HuH-7.5 (cell line): ENCODE data around the gene HOXB1.
"Not testable (repeated sequence)": the region's sequence is repeated elsewhere in the genome, so short reads cannot be mapped to it uniquely, and the experiment has no call there.

Experiments used
- DNase-seq: peaks from one replicate; pipeline ENCODE4 v3.0.0; 2011; ENCODE audit warnings: low spot score

Gene HOXB1

GRCh38 chr17:48543107-48543853 lies 12.5 kb upstream of the HOXB1 start:
- DNase-seq = no peak

- no peak for DNase-seq
Measured at GRCh38 chr17:48542698-48543106, 11.9 kb upstream of the HOXB1 start.

- no peak for DNase-seq
Measured at GRCh38 chr17:48542114-48542656, 11.4 kb upstream of the HOXB1 start.

GRCh38 chr17:48541577-48542113 lies 10.8 kb upstream of the HOXB1 start:
- DNase-seq = no peak

- DNase-seq = no peak
Measured at GRCh38 chr17:48541036-48541576, 10.3 kb upstream of the HOXB1 start.

GRCh38 chr17:48540213-48540612 lies 9.4 kb upstream of the HOXB1 start:
- no peak for DNase-seq

GRCh38 chr17:48539177-48539576 lies 8.4 kb upstream of the HOXB1 start:
- no peak for DNase-seq

GRCh38 chr17:48537316-48537715 lies 6.5 kb upstream of the HOXB1 start:
- DNase-seq = no peak

- not testable (repeated sequence) for DNase-seq
Measured at GRCh38 chr17:48535793-48536559, 5.2 kb upstream of the HOXB1 start.

- DNase-seq = no peak
Measured at GRCh38 chr17:48532261-48532660, 1.4 kb upstream of the HOXB1 start.

- no peak for DNase-seq
Measured at GRCh38 chr17:48530208-48530886, 464 bp downstream of the HOXB1 start.

GRCh38 chr17:48529683-48530009 lies 1.2 kb downstream of the HOXB1 start:
- no peak for DNase-seq

- no peak for DNase-seq
Measured at GRCh38 chr17:48528936-48529682, 1.7 kb downstream of the HOXB1 start.

GRCh38 chr17:48528153-48528935 lies 2.5 kb downstream of the HOXB1 start:
- no peak for DNase-seq

- DNase-seq = no peak
Measured at GRCh38 chr17:48527547-48527932, 3.3 kb downstream of the HOXB1 start.

- DNase-seq = no peak
Measured at GRCh38 chr17:48526608-48527546, 3.9 kb downstream of the HOXB1 start.

GRCh38 chr17:48523010-48523409 lies 7.8 kb downstream of the HOXB1 start:
- DNase-seq = no peak

GRCh38 chr17:48522031-48522653 lies 8.7 kb downstream of the HOXB1 start:
- no peak for DNase-seq

- DNase-seq = no peak
Measured at GRCh38 chr17:48520631-48521079, 10.2 kb downstream of the HOXB1 start.
